OCI-LY3 (cell line): ENCODE data around the gene B3GAT3.

Experiments used
- H2AFZ ChIP-seq: fragments of 200-600, 300-600 bp; shearing (Covaris generic); 2 replicates; pipeline ENCODE4 v1.6.0; 2014; ENCODE audit warnings: antibody characterized with exemption, low read depth, low read length
- H3K27ac ChIP-seq: fragments of 200-600, 300-600 bp; sonication (generic); 2 replicates; pipeline ENCODE4 v1.5.1; 2014; ENCODE audit warnings: mild to moderate bottlenecking, low read length, moderate library complexity, mixed read lengths
- H3K27me3 ChIP-seq: fragments of 200-600, 300-600 bp; sonication (generic); 2 replicates; pipeline ENCODE4 v1.6.1; 2014; ENCODE audit warnings: low read depth, low read length, mixed read lengths
- H3K36me3 ChIP-seq: fragments of 200-600, 300-600 bp; sonication (generic); replicated peaks from 2 replicates; pipeline ENCODE3; 2014; ENCODE audit warnings: low read depth, low read length, mixed read lengths
- H3K4me1 ChIP-seq: fragments of 300-600, 200-600 bp; sonication (generic); 2 replicates; pipeline ENCODE4 v1.6.1; 2014; ENCODE audit warnings: low read length, mixed read lengths
- H3K4me2 ChIP-seq: fragments of 200-600, 300-600 bp; sonication (generic); 2 replicates; pipeline ENCODE4 v1.6.1; 2014; ENCODE audit warnings: low read length, mixed read lengths
- H3K4me3 ChIP-seq: fragments of 300-600, 200-600 bp; sonication (generic); 2 replicates; pipeline ENCODE4 v1.5.1; 2014; ENCODE audit warnings: antibody characterized with exemption, mild to moderate bottlenecking, low read length, moderate library complexity
- H3K79me2 ChIP-seq: fragments of 300-600, 200-600 bp; shearing (Covaris generic); 2 replicates; pipeline ENCODE4 v1.6.1; 2014; ENCODE audit warnings: mild to moderate bottlenecking, low read length, mixed read lengths
- H3K9ac ChIP-seq: fragments of 300-600, 200-600 bp; shearing (Covaris generic); 2 replicates; pipeline ENCODE4 v1.6.0; 2014; ENCODE audit warnings: mild to moderate bottlenecking, low read length, moderate library complexity
- H3K9me3 ChIP-seq: fragments of 200-600, 300-600 bp; shearing (Covaris generic); 2 replicates; pipeline ENCODE4 v1.6.1; 2014; ENCODE audit warnings: low read length, mixed read lengths; ENCODE audit not compliant: insufficient read depth
- H4K20me1 ChIP-seq: fragments of 200-600, 300-600 bp; sonication (generic); 2 replicates; pipeline ENCODE4 v1.6.1; 2016; ENCODE audit warnings: low read length, mixed read lengths; ENCODE audit not compliant: insufficient read depth
- EZH2phosphoT487 ChIP-seq: fragments of 200-600 bp; shearing (Covaris generic); IDR thresholded peaks from 2 replicates; pipeline ENCODE4 v1.6.1; 2018; ENCODE audit warnings: antibody characterized with exemption, mixed run types, low read depth
- TF ChIP-seq, protein P1 (sequence below): fragments of 200-600, 300-600 bp; sonication (generic); IDR thresholded peaks from 2 replicates; pipeline ENCODE4 v1.5.1; 2014; ENCODE audit warnings: antibody characterized with exemption, low read length, low read depth

Gene B3GAT3

DNA sequence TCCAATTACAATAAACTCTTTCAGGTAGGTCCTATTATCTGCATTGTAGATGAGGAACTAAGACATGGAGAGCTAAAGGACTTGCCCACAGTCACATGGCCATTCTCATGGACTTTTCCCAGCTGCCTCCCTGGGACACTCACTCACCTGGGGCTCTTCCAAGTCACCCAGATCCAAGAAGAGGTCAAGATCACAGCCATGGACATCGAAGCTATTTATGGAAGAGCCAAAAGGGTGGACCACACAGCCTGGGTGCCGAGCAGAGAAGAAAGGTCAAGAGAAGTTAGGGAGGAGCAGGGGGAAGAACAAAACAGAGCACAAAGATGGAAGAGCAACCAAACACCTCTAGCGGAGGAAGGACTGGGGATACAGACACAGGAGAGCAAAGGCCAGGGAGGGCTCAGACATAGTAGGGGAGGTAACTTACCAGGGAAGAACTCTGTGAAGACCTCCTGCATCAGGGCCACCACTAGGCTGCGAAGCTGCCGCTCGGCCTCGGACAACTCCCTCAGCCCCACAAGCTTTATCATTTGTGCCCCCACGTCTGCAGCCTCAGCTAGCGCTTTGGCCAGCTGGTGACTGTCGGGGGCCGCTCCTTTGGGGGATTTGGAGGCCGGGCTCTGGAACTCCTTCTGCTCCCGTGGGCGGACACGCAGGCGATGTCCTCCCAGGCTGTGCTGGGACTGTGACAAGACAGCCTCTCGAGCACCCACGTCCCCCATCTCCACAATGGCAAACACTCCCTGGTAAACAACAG is 40.6 kb downstream of the B3GAT3 start:
- no peaks in the 10 kb centered on the region for H3K9me3 ChIP-seq
- H3K4me2 ChIP-seq, result no peak overlapping the region
- H3K27ac ChIP-seq, result no peak overlapping the region
- H2AFZ ChIP-seq, result no peak overlapping the region
- no peaks in the 10 kb centered on the region for H3K4me1 ChIP-seq
- peaks cover 55% of the 10 kb centered on the region for H3K36me3 ChIP-seq
- H3K79me2 ChIP-seq, result peaks cover 12% of the 10 kb centered on the region; the same call in 1 of the 2 replicates
- no peaks in the 10 kb centered on the region for H3K27me3 ChIP-seq
- no peak overlapping the region for H3K9ac ChIP-seq
- no peaks in the 10 kb centered on the region for H4K20me1 ChIP-seq
- H3K4me3 ChIP-seq, result no peak overlapping the region
- TF ChIP-seq, protein P1, sequence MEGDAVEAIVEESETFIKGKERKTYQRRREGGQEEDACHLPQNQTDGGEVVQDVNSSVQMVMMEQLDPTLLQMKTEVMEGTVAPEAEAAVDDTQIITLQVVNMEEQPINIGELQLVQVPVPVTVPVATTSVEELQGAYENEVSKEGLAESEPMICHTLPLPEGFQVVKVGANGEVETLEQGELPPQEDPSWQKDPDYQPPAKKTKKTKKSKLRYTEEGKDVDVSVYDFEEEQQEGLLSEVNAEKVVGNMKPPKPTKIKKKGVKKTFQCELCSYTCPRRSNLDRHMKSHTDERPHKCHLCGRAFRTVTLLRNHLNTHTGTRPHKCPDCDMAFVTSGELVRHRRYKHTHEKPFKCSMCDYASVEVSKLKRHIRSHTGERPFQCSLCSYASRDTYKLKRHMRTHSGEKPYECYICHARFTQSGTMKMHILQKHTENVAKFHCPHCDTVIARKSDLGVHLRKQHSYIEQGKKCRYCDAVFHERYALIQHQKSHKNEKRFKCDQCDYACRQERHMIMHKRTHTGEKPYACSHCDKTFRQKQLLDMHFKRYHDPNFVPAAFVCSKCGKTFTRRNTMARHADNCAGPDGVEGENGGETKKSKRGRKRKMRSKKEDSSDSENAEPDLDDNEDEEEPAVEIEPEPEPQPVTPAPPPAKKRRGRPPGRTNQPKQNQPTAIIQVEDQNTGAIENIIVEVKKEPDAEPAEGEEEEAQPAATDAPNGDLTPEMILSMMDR, result no peak
- TF ChIP-seq EZH2phosphoT487, result no peak

DNA sequence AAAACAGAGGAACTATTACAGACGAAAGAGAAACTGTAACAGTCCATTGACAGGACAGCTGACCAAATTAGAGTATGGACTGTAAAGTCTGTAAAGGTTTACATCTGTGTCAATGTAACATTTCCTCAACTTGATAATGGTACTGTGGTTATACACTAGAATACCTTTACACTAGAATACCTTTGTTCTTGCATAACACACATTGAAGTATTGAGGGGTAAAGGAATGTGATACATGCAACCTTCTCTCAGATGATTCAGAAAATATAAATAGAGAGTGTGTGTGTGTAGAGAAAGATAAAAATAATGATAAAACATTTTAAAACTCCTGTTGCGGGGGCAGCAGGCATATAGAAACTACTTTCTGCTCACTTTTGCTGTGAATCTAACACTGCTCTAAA is 42.5 kb downstream of the B3GAT3 start:
- Histone ChIP-seq H3K27me3 (no peaks in the 10 kb centered on the region), H2AFZ (no peak overlapping the region), H4K20me1 (no peaks in the 10 kb centered on the region), H3K4me1 (peaks cover 8% of the 10 kb centered on the region), H3K9me3 (no peaks in the 10 kb centered on the region), H3K9ac (no peak overlapping the region), H3K27ac (no peak overlapping the region), H3K4me2 (no peak overlapping the region), H3K79me2 (peaks cover 11% of the 10 kb centered on the region), H3K4me3 (no peak overlapping the region), H3K36me3 (peaks cover 58% of the 10 kb centered on the region)
- TF ChIP-seq, protein P1, result no peak
- TF ChIP-seq EZH2phosphoT487, result no peak

DNA sequence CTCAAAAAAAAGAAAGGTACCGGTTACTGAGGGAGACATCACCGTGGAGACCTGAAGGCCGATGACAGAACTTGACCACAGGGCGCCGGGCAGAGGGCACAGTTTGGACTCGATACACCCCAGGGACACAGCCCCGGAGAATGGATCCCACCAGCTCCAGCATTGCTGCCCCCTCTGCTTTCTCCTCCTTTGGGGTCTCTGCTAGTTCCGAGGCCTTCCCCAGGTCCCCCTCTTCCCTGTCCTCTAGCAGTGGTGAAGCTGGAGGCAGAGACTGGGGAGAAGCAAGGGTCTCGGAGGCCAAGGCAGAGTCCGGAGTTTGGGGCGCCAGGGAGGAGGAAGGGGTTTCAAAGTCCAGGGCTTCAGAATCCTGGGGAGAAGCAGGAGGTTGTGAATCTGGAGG is 43.2 kb downstream of the B3GAT3 start:
- H3K79me2 ChIP-seq, result peaks cover 10% of the 10 kb centered on the region
- peaks cover 55% of the 10 kb centered on the region for H3K36me3 ChIP-seq
- TF ChIP-seq, protein P1, result no peak
- no peak for TF ChIP-seq EZH2phosphoT487
- no peaks in the 10 kb centered on the region for H4K20me1 ChIP-seq
- H2AFZ ChIP-seq, result no peak overlapping the region
- no peaks in the 10 kb centered on the region for H3K9me3 ChIP-seq
- H3K4me1 ChIP-seq, result peaks cover 9% of the 10 kb centered on the region
- H3K4me2 ChIP-seq, result no peak overlapping the region
- H3K27ac ChIP-seq, result no peak overlapping the region
- H3K4me3 ChIP-seq, result no peak overlapping the region
- no peaks in the 10 kb centered on the region for H3K27me3 ChIP-seq
- H3K9ac ChIP-seq, result no peak overlapping the region

DNA sequence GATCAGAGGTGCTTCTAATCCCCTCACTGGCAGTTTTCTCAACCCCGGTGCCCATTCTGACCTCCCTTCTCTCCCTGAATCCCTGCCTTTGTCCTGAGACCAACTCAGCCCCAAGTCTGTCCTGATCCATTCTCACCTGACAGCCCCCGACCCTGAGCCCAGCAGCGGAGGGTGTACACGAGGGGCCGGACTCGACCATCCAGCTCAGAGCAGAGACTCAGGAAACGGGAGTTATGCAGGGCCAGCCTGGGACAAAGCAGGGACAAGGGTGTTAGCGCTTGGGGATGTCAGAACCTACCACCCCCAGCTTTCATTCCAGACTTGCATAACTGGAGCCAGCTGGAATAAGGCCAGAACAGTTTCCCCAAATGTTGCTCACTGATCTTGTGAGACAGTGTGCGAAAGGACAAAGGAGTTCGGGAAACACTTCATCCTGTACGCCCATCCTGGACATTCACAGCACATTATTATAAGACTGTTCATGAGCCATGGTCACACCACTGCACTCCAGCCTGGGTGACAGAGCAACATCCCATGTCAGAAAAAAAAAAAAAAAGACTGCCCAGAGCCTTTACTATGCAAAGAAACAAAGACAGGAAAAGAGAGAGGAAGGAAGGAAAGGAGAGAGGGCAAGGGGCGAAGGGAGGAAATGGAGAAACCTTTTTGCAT is 44.6 kb downstream of the B3GAT3 start:
- H3K9ac ChIP-seq, result no peak overlapping the region
- H3K36me3 ChIP-seq, result peaks cover 54% of the 10 kb centered on the region
- H3K9me3 ChIP-seq, result no peaks in the 10 kb centered on the region
- H4K20me1 ChIP-seq, result no peaks in the 10 kb centered on the region
- peaks cover 15% of the 10 kb centered on the region for H3K4me1 ChIP-seq
- H3K27me3 ChIP-seq, result no peaks in the 10 kb centered on the region
- H3K4me2 ChIP-seq, result no peak overlapping the region
- no peak overlapping the region for H2AFZ ChIP-seq
- H3K27ac ChIP-seq, result no peak overlapping the region
- TF ChIP-seq, protein P1, result no peak
- no peak for TF ChIP-seq EZH2phosphoT487
- no peak overlapping the region for H3K4me3 ChIP-seq
- H3K79me2 ChIP-seq, result peaks cover 20% of the 10 kb centered on the region
